ENCODE data around the gene LPCAT1. TPM values are rescaled to one million over a fixed set of nuclear protein-coding genes. Genes with fewer than 3 reads are reported as not detected.

The LPCAT1 gene
- total and polyA plus RNA-seq, 2 of the 13 experiments (the other 11 are each of a cell fraction or from before 2014, with no cell fraction given) = 29.8 to 90.6 TPM

- TF ChIP-seq MTA1 (CRISPR knock-in tag; IDR thresholded peaks at IDR 0.05; ENCODE audit: borderline replicate concordance) = no peak
- TF ChIP-seq AGO1 (IDR thresholded peaks at IDR 0.05; ENCODE audit: low read depth, low read length, poor library complexity, severe bottlenecking) = no peak
- TF ChIP-seq ERF (CRISPR knock-in tag; IDR thresholded peaks at IDR 0.05) = no peak
- no peak for TF ChIP-seq CC2D1A (CRISPR knock-in tag; IDR thresholded peaks at IDR 0.05)
- no peak for TF ChIP-seq ZNF569 (CRISPR knock-in tag; IDR thresholded peaks at IDR 0.05; ENCODE audit: borderline replicate concordance)
- TF ChIP-seq PRPF4 (IDR thresholded peaks at IDR 0.05; ENCODE audit: low read depth, low read length, poor library complexity, severe bottlenecking) = no peak
- TF ChIP-seq ZNF766 (CRISPR knock-in tag; IDR thresholded peaks at IDR 0.05; ENCODE audit: borderline replicate concordance) = no peak
- TF ChIP-seq ZNF460 (CRISPR knock-in tag; IDR thresholded peaks at IDR 0.05; ENCODE audit: borderline replicate concordance) = no peak
- TF ChIP-seq ZC3H13 (CRISPR knock-in tag; IDR thresholded peaks at IDR 0.05) = no peak
- TF ChIP-seq CEBPB (IDR thresholded peaks at IDR 0.05; ENCODE audit: borderline replicate concordance, low read depth, low read length) = no peak
- TF ChIP-seq SIX1 (CRISPR knock-in tag; IDR thresholded peaks at IDR 0.05; ENCODE audit: borderline replicate concordance) = no peak
- TF ChIP-seq SOX13 (IDR thresholded peaks at IDR 0.05) = no peak
- TF ChIP-seq SOX13 (CRISPR knock-in tag; conservative IDR thresholded peaks at IDR 0.05 in 1 of 2, IDR thresholded peaks at IDR 0.05 in 1 of 2) = no peak
- no peak for TF ChIP-seq SMAD1 (CRISPR knock-in tag; IDR thresholded peaks at IDR 0.05; ENCODE audit: borderline replicate concordance, low read depth)
- no peak for TF ChIP-seq ZNF883 (CRISPR knock-in tag; IDR thresholded peaks at IDR 0.05; ENCODE audit: not compliant biosample characterization)
Measured at GRCh38 chr5:1464096-1464446, 59.7 kb downstream of the LPCAT1 start (continued).

Measured in HepG2 (cell line).